Duodenal mucosa (tissue), 2 donors: ENCODE results near the gene ALOX5.

ENCODE experiments used
- H3K27ac ChIP-seq: one replicate; pipeline ENCODE4 v1.7.0; 2013; ENCODE audit warnings: low read depth, low read length
- H3K27me3 ChIP-seq, 2 donors: one replicate each; pipeline ENCODE4 v1.7.0; 2013; ENCODE audit warnings: low read length in 2 of 2, control low read depth in 1 of 2; ENCODE audit not compliant: insufficient read depth in 2 of 2, control insufficient read depth in 1 of 2
- H3K36me3 ChIP-seq, 2 donors: one replicate each; pipeline ENCODE4 v1.7.0; 2013; ENCODE audit warnings: low read length in 2 of 2, control low read depth in 1 of 2; ENCODE audit not compliant: insufficient read depth in 2 of 2, control insufficient read depth in 1 of 2
- H3K4me1 ChIP-seq, 2 donors: one replicate each; pipeline ENCODE4 v1.7.0; 2013; ENCODE audit warnings: low read length in 2 of 2, control low read depth in 1 of 2; ENCODE audit not compliant: insufficient read depth in 2 of 2, control insufficient read depth in 1 of 2
- H3K4me3 ChIP-seq, 2 donors: one replicate each; pipeline ENCODE4 v1.7.0; 2013; ENCODE audit warnings: low read length in 2 of 2, low read depth in 1 of 2
- H3K9ac ChIP-seq, 2 donors: one replicate each; pipeline ENCODE4 v1.7.0; 2013; ENCODE audit warnings: low read length in 2 of 2, low read depth in 1 of 2
- H3K9me3 ChIP-seq, 2 donors: one replicate each; pipeline ENCODE4 v1.7.0; 2013; ENCODE audit warnings: low read length in 2 of 2, control low read depth in 1 of 2; ENCODE audit not compliant: control insufficient read depth in 1 of 2

ALOX5 gene

DNA sequence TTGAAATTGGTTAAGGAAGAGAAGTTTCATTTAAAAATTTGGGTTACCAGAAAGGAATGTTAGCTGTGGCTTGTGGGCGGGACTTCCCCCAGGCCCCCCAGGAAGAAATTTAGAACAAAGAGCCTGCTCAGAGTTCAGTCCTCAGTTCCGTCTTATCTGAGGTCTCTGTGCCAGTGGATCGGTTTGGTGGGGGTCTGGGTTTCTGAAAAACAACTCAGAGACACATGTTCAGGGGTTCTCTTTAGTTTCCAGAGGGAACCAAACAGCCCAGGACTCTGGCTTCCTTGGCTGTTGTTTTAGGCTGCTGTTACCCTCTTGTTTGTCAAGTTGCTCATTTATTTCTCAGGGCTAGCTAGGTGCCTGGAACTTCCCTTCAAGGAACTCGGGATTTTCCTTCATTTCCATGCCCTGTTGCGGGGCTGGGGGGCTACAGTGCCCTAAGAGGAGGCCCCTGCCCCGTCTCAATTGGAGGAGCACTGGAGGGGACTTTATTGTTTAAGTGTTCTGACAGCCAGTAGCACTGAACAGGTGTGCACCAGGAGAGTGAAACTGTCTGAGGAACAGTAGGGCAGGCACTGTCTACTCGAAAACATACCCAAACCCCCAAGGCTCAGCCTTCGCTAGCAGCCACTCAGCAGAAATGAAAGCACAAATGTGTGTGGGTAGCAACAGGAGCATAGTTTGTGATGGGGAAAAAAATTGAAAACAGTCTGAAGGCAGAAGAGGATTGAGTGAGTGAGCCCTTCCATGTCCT lies 59.9 kb downstream of the ALOX5 start:
- H3K27ac ChIP-seq, result no peak overlapping the region
- no peaks in the 10 kb centered on the region for H3K36me3 ChIP-seq

DNA sequence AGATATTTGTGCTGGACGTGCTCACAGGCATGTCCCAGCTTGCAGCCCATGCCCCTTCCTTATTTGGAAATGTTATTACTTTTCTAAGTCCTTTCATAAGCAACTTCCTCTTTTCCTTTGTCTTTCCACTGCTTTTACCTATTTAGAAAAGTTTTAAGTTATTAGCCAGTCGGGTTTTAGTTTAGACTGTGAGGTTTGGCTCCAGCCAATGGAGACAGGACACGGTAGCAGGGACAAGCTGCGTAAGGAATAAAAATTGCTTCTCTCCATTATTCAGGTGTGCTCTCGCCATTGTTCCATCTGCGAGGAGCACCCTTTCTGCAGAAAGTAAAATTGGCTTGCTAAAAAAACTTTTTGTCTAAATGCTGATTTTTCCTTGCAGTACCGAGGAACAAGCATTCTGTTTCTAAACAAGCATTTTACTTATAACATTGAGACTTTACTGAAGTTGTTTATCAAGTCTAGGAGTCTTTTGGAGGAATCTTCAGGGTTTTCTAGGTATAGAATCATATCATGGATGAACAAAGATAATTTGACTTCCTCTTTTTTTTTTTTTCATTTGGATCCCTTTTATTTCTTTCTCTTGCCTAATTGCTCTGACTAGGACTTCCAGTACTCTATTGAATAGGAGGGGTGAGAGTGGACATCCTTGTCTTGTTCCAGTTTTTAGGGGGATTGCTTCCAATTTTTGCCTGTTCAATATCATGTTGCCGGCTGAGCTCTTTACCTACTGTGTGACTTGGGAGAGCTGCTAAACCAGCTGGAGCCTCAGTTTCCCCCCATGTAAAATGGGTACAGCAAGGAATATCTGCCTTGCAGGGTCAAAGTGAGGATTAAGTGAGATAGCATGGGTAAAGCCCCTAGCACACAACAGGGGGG lies 63.8 kb downstream of the ALOX5 start:
- no peaks in the 10 kb centered on the region for H3K4me1 ChIP-seq
- no peaks in the 10 kb centered on the region for H3K9me3 ChIP-seq
- no peak overlapping the region for H3K9ac ChIP-seq
- no peak overlapping the region for H3K4me3 ChIP-seq
- H3K36me3 ChIP-seq, result no peaks in the 10 kb centered on the region
- H3K27me3 ChIP-seq, result no peaks in the 10 kb centered on the region
- no peak overlapping the region for H3K27ac ChIP-seq

More for the DNA sequence above, 59.9 kb downstream of the ALOX5 start:
- Histone ChIP-seq H3K9ac (no peak overlapping the region), H3K9me3 (no peaks in the 10 kb centered on the region), H3K27me3 (no peaks in the 10 kb centered on the region), H3K4me3 (no peak overlapping the region), H3K4me1 (no peaks in the 10 kb centered on the region)

DNA sequence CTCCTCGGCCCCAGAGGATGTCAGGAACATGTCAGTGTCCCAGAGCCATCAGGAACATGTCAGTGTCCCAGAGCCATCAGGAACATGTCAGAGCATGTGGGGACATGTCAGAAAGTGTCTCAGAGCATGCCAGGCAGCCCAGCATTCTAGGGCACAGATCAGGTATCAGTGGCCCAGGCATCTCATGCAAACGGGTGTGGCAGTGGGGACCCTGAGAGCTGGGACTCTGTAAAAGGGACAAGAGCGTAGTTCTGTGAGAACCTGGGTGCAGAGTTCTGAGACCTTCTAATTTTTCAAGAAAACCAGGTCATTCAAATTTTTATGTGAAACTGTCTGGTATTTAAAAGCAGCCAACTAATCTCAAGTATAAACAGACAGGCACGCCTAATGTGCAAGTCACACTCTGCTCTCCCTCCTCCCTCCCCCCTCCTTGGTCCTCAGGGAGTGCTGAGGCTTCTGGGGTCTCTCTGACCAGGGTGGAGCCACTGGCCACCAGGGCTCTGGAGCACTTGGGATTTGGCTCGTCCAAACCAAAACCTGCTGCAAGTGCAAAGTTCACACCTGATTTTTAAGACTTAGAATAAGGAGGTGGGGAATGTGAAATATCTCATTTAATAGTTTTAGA lies 64.6 kb downstream of the ALOX5 start:
- no peaks in the 10 kb centered on the region for H3K9me3 ChIP-seq
- no peak overlapping the region for H3K27ac ChIP-seq
- H3K27me3 ChIP-seq, result no peaks in the 10 kb centered on the region
- H3K36me3 ChIP-seq, result no peaks in the 10 kb centered on the region
- H3K4me3 ChIP-seq, result no peak overlapping the region
- H3K9ac ChIP-seq, result no peak overlapping the region
- H3K4me1 ChIP-seq, result no peaks in the 10 kb centered on the region

DNA sequence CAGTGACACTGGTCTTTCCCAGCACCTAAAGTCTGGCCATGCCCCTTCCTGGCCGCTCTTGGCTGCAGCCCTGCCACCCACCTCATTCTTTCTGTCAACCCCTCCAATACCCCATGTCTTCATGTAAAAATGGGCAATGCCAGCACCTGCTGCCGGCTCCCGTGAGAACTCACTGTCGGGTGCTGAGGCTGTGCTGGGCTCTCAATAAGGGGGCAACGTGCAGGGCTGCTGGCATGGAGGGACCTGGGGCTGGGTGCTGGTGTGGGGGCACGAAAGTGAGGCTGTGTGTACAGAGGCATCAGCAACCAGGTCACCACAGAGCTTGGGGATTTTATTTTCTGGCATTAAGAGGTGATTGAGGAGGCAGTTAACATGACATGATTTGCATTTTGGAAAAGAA lies 65.3 kb downstream of the ALOX5 start:
- Histone ChIP-seq H3K9me3 (no peaks in the 10 kb centered on the region), H3K4me3 (no peak overlapping the region), H3K4me1 (no peaks in the 10 kb centered on the region), H3K9ac (no peak overlapping the region), H3K27me3 (no peaks in the 10 kb centered on the region), H3K27ac (no peak overlapping the region), H3K36me3 (no peaks in the 10 kb centered on the region)

DNA sequence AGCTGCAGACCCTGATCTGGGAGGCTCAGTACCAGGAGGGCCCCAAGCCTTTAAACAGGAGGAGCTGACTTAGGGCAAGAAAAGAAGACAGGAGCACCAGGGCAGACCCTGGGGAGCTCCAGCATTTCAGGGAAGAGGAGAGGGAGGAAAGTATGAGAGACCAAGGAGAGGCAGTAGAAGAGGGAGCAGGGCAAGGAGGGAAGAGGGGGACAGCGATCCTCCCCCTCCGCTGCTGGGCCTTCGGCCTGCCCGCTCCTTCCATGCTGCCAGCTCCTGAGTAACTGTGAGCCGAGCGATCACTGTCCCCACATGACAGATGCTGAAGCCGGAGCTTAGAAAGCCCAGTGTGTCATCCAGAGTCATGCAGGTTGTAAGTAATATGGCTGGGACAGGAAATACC lies 65.9 kb downstream of the ALOX5 start:
- Histone ChIP-seq H3K27ac (no peak overlapping the region), H3K9ac (no peak overlapping the region), H3K4me1 (no peaks in the 10 kb centered on the region), H3K27me3 (no peaks in the 10 kb centered on the region), H3K9me3 (no peaks in the 10 kb centered on the region), H3K4me3 (no peak overlapping the region), H3K36me3 (no peaks in the 10 kb centered on the region)

DNA sequence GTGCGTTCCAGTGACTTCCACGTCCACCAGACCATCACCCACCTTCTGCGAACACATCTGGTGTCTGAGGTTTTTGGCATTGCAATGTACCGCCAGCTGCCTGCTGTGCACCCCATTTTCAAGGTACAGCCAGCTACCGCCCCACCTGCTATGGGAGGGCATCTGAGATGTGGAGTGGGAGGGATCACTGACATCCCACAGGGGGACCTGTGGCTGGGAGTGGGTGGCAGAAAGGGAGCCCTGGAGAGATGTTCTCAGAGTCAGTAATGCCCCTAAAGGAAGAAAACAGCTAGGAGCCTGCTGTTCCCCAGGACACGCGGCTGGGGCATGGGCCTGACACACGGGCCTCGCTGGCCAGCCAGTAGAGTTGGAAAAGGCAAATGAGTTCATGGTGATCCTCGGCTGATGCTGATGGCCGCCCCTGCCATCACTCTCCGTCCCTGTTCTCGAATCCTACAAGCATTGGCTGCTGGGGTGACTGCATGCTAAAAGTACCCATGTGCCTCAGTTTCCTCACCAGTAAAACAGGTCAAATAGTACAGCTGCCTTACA lies 66.6 kb downstream of the ALOX5 start:
- H3K4me3 ChIP-seq, result no peak overlapping the region
- no peaks in the 10 kb centered on the region for H3K4me1 ChIP-seq
- no peak overlapping the region for H3K27ac ChIP-seq
- H3K9me3 ChIP-seq, result no peaks in the 10 kb centered on the region
- no peak overlapping the region for H3K9ac ChIP-seq
- H3K27me3 ChIP-seq, result no peaks in the 10 kb centered on the region
- H3K36me3 ChIP-seq, result no peaks in the 10 kb centered on the region

DNA sequence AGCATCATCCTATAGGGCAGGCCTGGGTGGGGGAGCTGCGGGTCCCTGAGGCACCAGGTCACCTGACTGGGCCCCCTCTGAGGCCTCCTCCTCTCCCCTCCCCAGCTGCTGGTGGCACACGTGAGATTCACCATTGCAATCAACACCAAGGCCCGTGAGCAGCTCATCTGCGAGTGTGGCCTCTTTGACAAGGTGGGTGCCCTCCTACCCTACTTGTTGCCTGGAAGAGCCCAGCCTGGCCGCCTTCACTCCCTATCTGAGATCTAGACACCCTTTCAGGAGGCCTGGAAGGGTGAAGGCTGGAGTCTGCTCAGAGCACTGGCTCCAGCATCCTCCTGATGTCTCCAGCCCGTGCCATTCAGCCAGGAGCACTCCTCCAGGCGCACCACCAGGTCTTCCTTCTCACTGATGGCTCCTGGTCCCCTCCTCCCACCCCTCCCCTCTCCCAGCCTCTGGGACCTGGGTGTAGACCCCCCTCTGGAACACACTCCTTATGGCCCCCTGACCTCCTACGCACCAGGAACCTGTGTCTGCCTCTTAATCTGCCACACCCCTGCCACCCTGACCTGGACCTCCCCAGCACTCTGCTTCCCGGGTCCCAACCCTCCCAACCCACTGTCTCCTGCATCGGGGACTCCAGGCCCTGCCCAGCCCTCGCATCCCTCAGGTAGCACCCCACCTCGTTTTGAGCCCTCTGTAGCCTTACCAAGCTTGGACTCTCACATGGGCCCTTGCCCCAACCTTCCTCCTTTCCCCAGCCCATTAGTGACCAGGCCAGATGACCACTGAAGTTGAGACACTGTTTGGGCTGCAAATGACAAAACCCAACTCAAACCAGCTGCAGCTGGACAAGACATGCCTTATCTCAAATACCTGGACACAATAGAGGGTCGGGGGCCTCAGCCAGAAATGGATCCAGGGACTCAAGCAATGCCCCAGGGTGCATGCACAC lies 67.5 kb downstream of the ALOX5 start:
- Histone ChIP-seq H3K4me1 (no peaks in the 10 kb centered on the region), H3K9me3 (no peaks in the 10 kb centered on the region), H3K4me3 (no peak overlapping the region)

DNA sequence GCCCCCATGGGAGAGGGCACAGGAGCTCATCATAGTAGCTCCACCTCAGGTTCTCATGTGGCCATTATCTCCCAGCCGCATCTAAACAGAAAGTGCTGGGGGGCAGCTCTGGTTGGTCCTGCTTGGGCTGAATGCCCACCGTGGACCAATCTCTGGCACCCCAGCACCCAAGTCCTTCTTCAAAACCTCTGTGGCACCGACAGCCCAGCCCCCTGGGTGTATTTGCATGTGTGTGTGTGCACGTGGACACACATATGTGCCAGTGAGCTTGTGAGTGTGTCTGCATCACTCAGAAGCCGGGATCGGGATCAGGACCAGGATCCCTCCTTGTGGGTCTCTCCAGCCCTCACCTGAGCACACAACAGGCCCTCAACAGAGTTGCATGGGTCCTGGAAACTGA lies 68.2 kb downstream of the ALOX5 start:
- no peak overlapping the region for H3K4me3 ChIP-seq
- H3K27me3 ChIP-seq, result no peaks in the 10 kb centered on the region
- no peaks in the 10 kb centered on the region for H3K9me3 ChIP-seq
- no peak overlapping the region for H3K27ac ChIP-seq
- no peaks in the 10 kb centered on the region for H3K4me1 ChIP-seq
- no peaks in the 10 kb centered on the region for H3K36me3 ChIP-seq
- no peak overlapping the region for H3K9ac ChIP-seq

More for the DNA sequence above, 67.5 kb downstream of the ALOX5 start:
- H3K27me3 ChIP-seq, result no peaks in the 10 kb centered on the region
- no peaks in the 10 kb centered on the region for H3K36me3 ChIP-seq
- H3K27ac ChIP-seq, result no peak overlapping the region
- no peak overlapping the region for H3K9ac ChIP-seq

DNA sequence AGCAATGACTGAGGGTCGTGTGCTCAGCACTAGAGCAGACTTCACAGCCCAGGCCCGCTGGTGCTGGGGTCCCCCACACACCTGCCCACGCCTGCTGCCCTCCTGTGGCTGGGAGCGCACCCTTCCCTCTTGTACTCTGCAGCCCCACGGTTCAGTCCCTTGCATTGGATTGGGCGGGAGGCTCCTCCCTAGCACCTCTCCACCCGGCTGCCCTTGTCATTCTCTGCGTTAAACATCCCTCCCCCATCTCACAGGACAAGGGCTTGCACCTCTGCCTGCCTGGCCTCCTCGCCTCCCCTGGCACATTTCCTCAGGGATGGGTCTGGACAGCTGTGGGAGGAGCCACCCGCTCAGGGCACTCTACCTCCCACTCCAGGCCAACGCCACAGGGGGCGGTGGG lies 68.6 kb downstream of the ALOX5 start:
- no peaks in the 10 kb centered on the region for H3K4me1 ChIP-seq
- no peaks in the 10 kb centered on the region for H3K27me3 ChIP-seq
- H3K4me3 ChIP-seq, result no peak overlapping the region
- no peaks in the 10 kb centered on the region for H3K36me3 ChIP-seq
- no peak overlapping the region for H3K27ac ChIP-seq
- H3K9ac ChIP-seq, result no peak overlapping the region
- no peaks in the 10 kb centered on the region for H3K9me3 ChIP-seq
